K562 (cell line): ENCODE results near the gene OTOR. TPM values are rescaled to one million over a fixed set of nuclear protein-coding genes. Genes with fewer than 3 reads are reported as not detected.

Experiments used
- BDP1 ChIP-seq: IDR thresholded peaks from 3 replicates; pipeline ENCODE4 v1.6.1; 2011; ENCODE audit not compliant: insufficient read length, insufficient read depth
- CBX5 ChIP-seq: IDR thresholded peaks from 2 replicates; pipeline ENCODE4 v1.6.1; 2014; ENCODE audit warnings: low read depth, borderline replicate concordance
- CEBPB ChIP-seq: fragments of 450-650 bp; IDR thresholded peaks from 2 replicates; pipeline ENCODE4 v1.6.1; 2016; ENCODE audit warnings: missing genetic modification characterization, missing compliant biosample characterization
- EGR1 ChIP-seq: fragments of 450-650 bp; conservative IDR thresholded peaks from 2 replicates; pipeline ENCODE4 v1.6.1; 2017; ENCODE audit warnings: mild to moderate bottlenecking
- HEY1 ChIP-seq: fragments of 250-450 bp; sonication (Bioruptor Pico); IDR thresholded peaks from 2 replicates; pipeline ENCODE4 v1.5.0; 2020; ENCODE audit warnings: mild to moderate bottlenecking, moderate library complexity, borderline replicate concordance
- NFXL1 ChIP-seq: fragments of 450-650 bp; formaldehyde crosslinking; IDR thresholded peaks from 2 replicates; pipeline ENCODE4 v1.4.0; 2021; ENCODE audit warnings: mild to moderate bottlenecking
- NFYB ChIP-seq: IDR thresholded peaks from 2 replicates; pipeline ENCODE4 v1.6.1; 2011; ENCODE audit warnings: mild to moderate bottlenecking, moderate library complexity; ENCODE audit not compliant: insufficient read length; ENCODE audit errors: extremely low read depth
- POLR2AphosphoS5 ChIP-seq: IDR thresholded peaks from 2 replicates; pipeline ENCODE4 v1.6.1; 2011; ENCODE audit warnings: mild to moderate bottlenecking, low read depth, low read length, moderate library complexity; ENCODE audit not compliant: control insufficient read depth, insufficient read depth
- POLR3A ChIP-seq: IDR thresholded peaks from 2 replicates; pipeline ENCODE4 v1.6.1; 2011; ENCODE audit warnings: borderline replicate concordance, mild to moderate bottlenecking, moderate library complexity; ENCODE audit not compliant: insufficient read length, insufficient read depth; ENCODE audit errors: extremely low read depth
- POU5F1 ChIP-seq: fragments of 150-350 bp; IDR thresholded peaks from 2 replicates; pipeline ENCODE4 v1.6.1; 2014; ENCODE audit warnings: borderline replicate concordance, low read length, low read depth, mild to moderate bottlenecking; ENCODE audit not compliant: partially characterized antibody
- SMAD3 ChIP-seq: fragments of 450-650 bp; formaldehyde crosslinking; conservative IDR thresholded peaks from 2 replicates; pipeline ENCODE4 v1.4.0; 2020; ENCODE audit warnings: mild to moderate bottlenecking
- TAF1 ChIP-seq: IDR thresholded peaks from 2 replicates; pipeline ENCODE4 v1.6.1; 2011; ENCODE audit warnings: mild to moderate bottlenecking, low read length, moderate library complexity; ENCODE audit not compliant: insufficient read depth, control insufficient read depth, severe bottlenecking; ENCODE audit errors: extremely low read depth
- TEAD1 ChIP-seq, 2 experiments: fragments of 450-650 bp in 1 of 2; sonication (generic) in 1 of 2; formaldehyde crosslinking; IDR thresholded peaks; 2 replicates each; pipeline versions ENCODE4 v1.4.0 to v1.8.0; 2020 to 2022; ENCODE audit warnings: mild to moderate bottlenecking in 2 of 2, missing genetic modification reagents in 1 of 2
- ZFP30 ChIP-seq: fragments of 250-450 bp; sonication (Bioruptor Pico); IDR thresholded peaks from 2 replicates; pipeline ENCODE4 v1.8.0; 2022; ENCODE audit warnings: moderate library complexity, mild to moderate bottlenecking, inconsistent platforms, borderline replicate concordance
- ZNF311 ChIP-seq: fragments of 250-450 bp; sonication (Bioruptor Pico); IDR thresholded peaks from 2 replicates; pipeline ENCODE4 v1.4.0; 2020; ENCODE audit warnings: mild to moderate bottlenecking, moderate library complexity
- ZNF324 ChIP-seq: fragments of 250-450 bp; sonication (Bioruptor Pico); IDR thresholded peaks from 2 replicates; pipeline ENCODE4 v1.4.0; 2020; ENCODE audit warnings: mild to moderate bottlenecking
- ZNF778 ChIP-seq: fragments of 450-650 bp; formaldehyde crosslinking; IDR thresholded peaks from 2 replicates; pipeline ENCODE4 v1.4.0; 2020; ENCODE audit warnings: mild to moderate bottlenecking, moderate library complexity
- ZNF830 ChIP-seq: fragments of 250-450 bp; sonication (Bioruptor Pico); IDR thresholded peaks from 2 replicates; pipeline ENCODE4 v1.5.0; 2021; ENCODE audit warnings: mild to moderate bottlenecking
- polyA plus RNA-seq, 8 experiments: library from polyadenylated mRNA; depleted of rRNA in 4 of 8; stranded (reverse) in 5 of 8; unstranded in 3 of 8; fragments of >200 nt; fragmentation: Nextera tagmentation in 2 of 8; fragmentation: Illumina TruSeq in 1 of 8; extraction: Ambion mirVana in 2 of 8; extraction: Trizol in 1 of 8; gene quantifications; 2 replicates each; pipeline versions ENCODE4 v1.2.1 to v1.2.3, GENCODE V29; 2011 to 2014; ENCODE audit warnings: inconsistent platforms in 1 of 8, missing spikeins in 1 of 8
- total RNA-seq, 7 experiments: library from RNA; depleted of rRNA in 6 of 7; stranded (reverse); fragments of >200 nt in 6 of 7; fragmentation: Illumina TruSeq in 2 of 7; extraction: Trizol in 2 of 7; gene quantifications; 2 replicates each; pipeline versions ENCODE4 v1.2.1 to v1.2.3, GENCODE V29; 2011 to 2021; ENCODE audit warnings: low replicate concordance in 1 of 7
- TF ChIP-seq, protein P1 (sequence below): fragments of 250-450 bp; sonication (Bioruptor Pico); IDR thresholded peaks from 2 replicates; pipeline ENCODE4 v1.4.0; 2020; ENCODE audit warnings: mild to moderate bottlenecking, moderate library complexity, borderline replicate concordance
- TF ChIP-seq, protein P2 (sequence below): sonication (generic); formaldehyde crosslinking; IDR thresholded peaks from 2 replicates; pipeline ENCODE4 v1.8.0; 2023; ENCODE audit warnings: mild to moderate bottlenecking, missing genetic modification reagents

OTOR gene
- total and polyA plus RNA-seq, 9 of the 15 experiments (the other 6 are each of a cell fraction or from before 2014, with no cell fraction given) = not detected

DNA sequence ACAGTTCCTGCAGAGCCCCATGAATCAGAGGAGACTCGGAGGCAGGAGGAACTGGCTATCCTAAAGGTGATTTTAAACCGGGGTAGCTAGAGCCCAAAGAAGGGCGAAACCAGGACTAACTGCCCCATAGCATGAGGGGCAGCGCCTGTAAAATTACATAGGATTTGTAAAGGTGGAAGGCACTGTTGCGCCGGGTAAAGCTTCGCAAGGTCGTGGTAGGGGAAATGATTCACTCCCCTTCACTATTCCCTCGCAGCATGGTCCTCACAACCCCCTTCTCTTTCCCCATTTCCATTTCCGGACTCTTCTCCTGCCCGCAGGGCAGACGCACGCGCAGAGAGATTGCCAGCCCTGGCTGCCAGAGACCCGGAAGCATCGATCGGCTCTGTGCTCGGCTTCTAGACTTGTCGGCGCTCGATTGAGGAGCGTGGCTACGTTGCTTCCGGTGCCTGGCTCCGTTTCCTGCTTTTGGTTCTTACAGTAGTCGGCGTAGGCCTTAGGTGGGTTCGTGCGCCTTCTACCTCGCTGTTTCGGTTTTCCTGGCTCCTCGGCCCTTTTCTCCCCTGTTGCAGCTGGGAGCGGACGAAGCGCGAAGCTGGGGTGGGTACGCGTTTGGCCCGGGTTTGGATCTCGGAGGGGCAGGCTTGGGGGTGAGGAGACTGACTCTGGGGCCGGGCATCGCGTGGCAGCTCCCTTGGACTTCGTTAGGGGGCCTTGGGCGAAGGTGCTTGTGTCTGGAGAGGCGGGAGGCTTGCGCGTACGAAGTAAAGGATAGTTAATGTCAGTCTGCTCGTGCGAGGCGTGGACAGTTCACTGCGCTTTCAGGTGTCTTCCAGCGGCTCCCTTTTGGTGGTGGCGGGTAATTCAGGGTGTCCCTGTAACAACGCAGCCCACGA, 18.3 kb upstream of the OTOR start, which contains the start of gene SNRPB2 (continued):
- TF ChIP-seq CEBPB (no peak), NFXL1 (CRISPR knock-in tag) (no peak), NFYB (no peak), TEAD1 (CRISPR knock-in tag; IDR thresholded peaks at IDR 0.05) (no peak), ZNF324 (no peak), ZNF830 (CRISPR knock-in tag) (no peak), ZNF778 (CRISPR knock-in tag) (no peak), POLR2AphosphoS5 (peak; percentile 76; the same call in 1 of the 2 replicates), BDP1 (no peak), POLR3A (no peak), EGR1 (no peak), CBX5 (0 out of 2 replicates have a peak, but pooled peaks have one; percentile 55), ZNF311 (CRISPR knock-in tag) (no peak), HEY1 (no peak), TAF1 (peak; percentile 81), POU5F1 (no peak), SMAD3 (CRISPR knock-in tag) (no peak), ZFP30 (CRISPR knock-in tag) (no peak)
- TF ChIP-seq, protein P1, sequence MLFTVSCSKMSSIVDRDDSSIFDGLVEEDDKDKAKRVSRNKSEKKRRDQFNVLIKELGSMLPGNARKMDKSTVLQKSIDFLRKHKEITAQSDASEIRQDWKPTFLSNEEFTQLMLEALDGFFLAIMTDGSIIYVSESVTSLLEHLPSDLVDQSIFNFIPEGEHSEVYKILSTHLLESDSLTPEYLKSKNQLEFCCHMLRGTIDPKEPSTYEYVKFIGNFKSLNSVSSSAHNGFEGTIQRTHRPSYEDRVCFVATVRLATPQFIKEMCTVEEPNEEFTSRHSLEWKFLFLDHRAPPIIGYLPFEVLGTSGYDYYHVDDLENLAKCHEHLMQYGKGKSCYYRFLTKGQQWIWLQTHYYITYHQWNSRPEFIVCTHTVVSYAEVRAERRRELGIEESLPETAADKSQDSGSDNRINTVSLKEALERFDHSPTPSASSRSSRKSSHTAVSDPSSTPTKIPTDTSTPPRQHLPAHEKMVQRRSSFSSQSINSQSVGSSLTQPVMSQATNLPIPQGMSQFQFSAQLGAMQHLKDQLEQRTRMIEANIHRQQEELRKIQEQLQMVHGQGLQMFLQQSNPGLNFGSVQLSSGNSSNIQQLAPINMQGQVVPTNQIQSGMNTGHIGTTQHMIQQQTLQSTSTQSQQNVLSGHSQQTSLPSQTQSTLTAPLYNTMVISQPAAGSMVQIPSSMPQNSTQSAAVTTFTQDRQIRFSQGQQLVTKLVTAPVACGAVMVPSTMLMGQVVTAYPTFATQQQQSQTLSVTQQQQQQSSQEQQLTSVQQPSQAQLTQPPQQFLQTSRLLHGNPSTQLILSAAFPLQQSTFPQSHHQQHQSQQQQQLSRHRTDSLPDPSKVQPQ (CRISPR knock-in tag) = no peak
- TF ChIP-seq, protein P2, sequence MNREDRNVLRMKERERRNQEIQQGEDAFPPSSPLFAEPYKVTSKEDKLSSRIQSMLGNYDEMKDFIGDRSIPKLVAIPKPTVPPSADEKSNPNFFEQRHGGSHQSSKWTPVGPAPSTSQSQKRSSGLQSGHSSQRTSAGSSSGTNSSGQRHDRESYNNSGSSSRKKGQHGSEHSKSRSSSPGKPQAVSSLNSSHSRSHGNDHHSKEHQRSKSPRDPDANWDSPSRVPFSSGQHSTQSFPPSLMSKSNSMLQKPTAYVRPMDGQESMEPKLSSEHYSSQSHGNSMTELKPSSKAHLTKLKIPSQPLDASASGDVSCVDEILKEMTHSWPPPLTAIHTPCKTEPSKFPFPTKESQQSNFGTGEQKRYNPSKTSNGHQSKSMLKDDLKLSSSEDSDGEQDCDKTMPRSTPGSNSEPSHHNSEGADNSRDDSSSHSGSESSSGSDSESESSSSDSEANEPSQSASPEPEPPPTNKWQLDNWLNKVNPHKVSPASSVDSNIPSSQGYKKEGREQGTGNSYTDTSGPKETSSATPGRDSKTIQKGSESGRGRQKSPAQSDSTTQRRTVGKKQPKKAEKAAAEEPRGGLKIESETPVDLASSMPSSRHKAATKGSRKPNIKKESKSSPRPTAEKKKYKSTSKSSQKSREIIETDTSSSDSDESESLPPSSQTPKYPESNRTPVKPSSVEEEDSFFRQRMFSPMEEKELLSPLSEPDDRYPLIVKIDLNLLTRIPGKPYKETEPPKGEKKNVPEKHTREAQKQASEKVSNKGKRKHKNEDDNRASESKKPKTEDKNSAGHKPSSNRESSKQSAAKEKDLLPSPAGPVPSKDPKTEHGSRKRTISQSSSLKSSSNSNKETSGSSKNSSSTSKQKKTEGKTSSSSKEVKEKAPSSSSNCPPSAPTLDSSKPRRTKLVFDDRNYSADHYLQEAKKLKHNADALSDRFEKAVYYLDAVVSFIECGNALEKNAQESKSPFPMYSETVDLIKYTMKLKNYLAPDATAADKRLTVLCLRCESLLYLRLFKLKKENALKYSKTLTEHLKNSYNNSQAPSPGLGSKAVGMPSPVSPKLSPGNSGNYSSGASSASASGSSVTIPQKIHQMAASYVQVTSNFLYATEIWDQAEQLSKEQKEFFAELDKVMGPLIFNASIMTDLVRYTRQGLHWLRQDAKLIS (CRISPR knock-in tag) = no peak
